ENCODE data around the gene WDR38. TPM values are rescaled to one million over a fixed set of nuclear protein-coding genes. Genes with fewer than 3 reads are reported as not detected.
A peak's percentile ranks its signal among the peaks of the same experiment; 100 is the strongest.

The WDR38 gene
- total and polyA plus RNA-seq, 2 of the 13 experiments (the other 11 are each of a cell fraction or from before 2014, with no cell fraction given): not detected

- peak; percentile 67; the same call in 1 of the 2 replicates for TF ChIP-seq ZSCAN12 (CRISPR knock-in tag; IDR thresholded peaks at IDR 0.05)
- no peak for TF ChIP-seq SMAD1 (CRISPR knock-in tag; IDR thresholded peaks at IDR 0.05; ENCODE audit: borderline replicate concordance, low read depth)
- TF ChIP-seq SMAD3 (CRISPR knock-in tag; IDR thresholded peaks at IDR 0.05): no peak; the same call in 1 of the 2 replicates
- peak; percentile 57; the same call in 1 of the 2 replicates for TF ChIP-seq ZNF160 (CRISPR knock-in tag; IDR thresholded peaks at IDR 0.05)
- TF ChIP-seq SP4 (CRISPR knock-in tag; IDR thresholded peaks at IDR 0.05): peak; percentile 83
- no peak for TF ChIP-seq PAWR (CRISPR knock-in tag; IDR thresholded peaks at IDR 0.05; ENCODE audit: borderline replicate concordance)
- TF ChIP-seq MTA1 (CRISPR knock-in tag; IDR thresholded peaks at IDR 0.05; ENCODE audit: borderline replicate concordance): no peak; the same call in 1 of the 2 replicates
- no peak for TF ChIP-seq PCBP1 (IDR thresholded peaks at IDR 0.05; ENCODE audit: borderline replicate concordance, low read depth, low read length)
- TF ChIP-seq SNAPC2 (CRISPR knock-in tag; IDR thresholded peaks at IDR 0.05): 0 out of 2 replicates have a peak, but pooled peaks have one; percentile 67
- TF ChIP-seq, protein P1, sequence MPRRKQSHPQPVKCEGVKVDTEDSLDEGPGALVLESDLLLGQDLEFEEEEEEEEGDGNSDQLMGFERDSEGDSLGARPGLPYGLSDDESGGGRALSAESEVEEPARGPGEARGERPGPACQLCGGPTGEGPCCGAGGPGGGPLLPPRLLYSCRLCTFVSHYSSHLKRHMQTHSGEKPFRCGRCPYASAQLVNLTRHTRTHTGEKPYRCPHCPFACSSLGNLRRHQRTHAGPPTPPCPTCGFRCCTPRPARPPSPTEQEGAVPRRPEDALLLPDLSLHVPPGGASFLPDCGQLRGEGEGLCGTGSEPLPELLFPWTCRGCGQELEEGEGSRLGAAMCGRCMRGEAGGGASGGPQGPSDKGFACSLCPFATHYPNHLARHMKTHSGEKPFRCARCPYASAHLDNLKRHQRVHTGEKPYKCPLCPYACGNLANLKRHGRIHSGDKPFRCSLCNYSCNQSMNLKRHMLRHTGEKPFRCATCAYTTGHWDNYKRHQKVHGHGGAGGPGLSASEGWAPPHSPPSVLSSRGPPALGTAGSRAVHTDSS (CRISPR knock-in tag; conservative IDR thresholded peaks at IDR 0.05): no peak
- no peak for TF ChIP-seq GRHL1 (CRISPR knock-in tag; conservative IDR thresholded peaks at IDR 0.05)
- TF ChIP-seq SSRP1 (CRISPR knock-in tag; IDR thresholded peaks at IDR 0.05): no peak
- TF ChIP-seq CBX2 (IDR thresholded peaks at IDR 0.05; ENCODE audit: low read depth, low read length): no peak
- no peak for TF ChIP-seq CBX2 (CRISPR knock-in tag; IDR thresholded peaks at IDR 0.05; ENCODE audit: low read depth)
- peak; percentile 86; the same call in 1 of the 2 replicates for TF ChIP-seq TFDP1 (CRISPR knock-in tag; IDR thresholded peaks at IDR 0.05; ENCODE audit: borderline replicate concordance)
- no peak for TF ChIP-seq ZNF550 (CRISPR knock-in tag; IDR thresholded peaks at IDR 0.05; ENCODE audit: borderline replicate concordance)
- peak; percentile 19; the same call in 1 of the 2 replicates for TF ChIP-seq ZNF724P (CRISPR knock-in tag; IDR thresholded peaks at IDR 0.05; ENCODE audit: borderline replicate concordance)
- TF ChIP-seq, protein P2, sequence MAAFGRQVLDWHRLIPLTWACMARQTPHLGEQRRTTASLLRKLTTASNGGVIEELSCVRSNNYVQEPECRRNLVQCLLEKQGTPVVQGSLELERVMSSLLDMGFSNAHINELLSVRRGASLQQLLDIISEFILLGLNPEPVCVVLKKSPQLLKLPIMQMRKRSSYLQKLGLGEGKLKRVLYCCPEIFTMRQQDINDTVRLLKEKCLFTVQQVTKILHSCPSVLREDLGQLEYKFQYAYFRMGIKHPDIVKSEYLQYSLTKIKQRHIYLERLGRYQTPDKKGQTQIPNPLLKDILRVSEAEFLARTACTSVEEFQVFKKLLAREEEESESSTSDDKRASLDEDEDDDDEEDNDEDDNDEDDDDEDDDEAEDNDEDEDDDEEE (CRISPR knock-in tag; IDR thresholded peaks at IDR 0.05): no peak
- peak; percentile 31; the same call in 1 of the 2 replicates for TF ChIP-seq ZNF367 (CRISPR knock-in tag; IDR thresholded peaks at IDR 0.05; ENCODE audit: borderline replicate concordance)
- 0 out of 2 replicates have a peak, but pooled peaks have one; percentile 41 for TF ChIP-seq TARDBP (CRISPR knock-in tag; IDR thresholded peaks at IDR 0.05)
Measured at GRCh38 chr9:124868511-124869465, 15.5 kb downstream of the WDR38 start (continued).
